ENCODE results near the gene OR4D1. TPM values are rescaled to one million over a fixed set of nuclear protein-coding genes. Genes with fewer than 3 reads are reported as not detected.
"Not testable (repeated sequence)": the region's sequence is repeated elsewhere in the genome, so short reads cannot be mapped to it uniquely, and the experiment has no call there.

Gene OR4D1
- total RNA-seq (2014; rRNA removed; shearing (Covaris generic)): not detected in 2 replicates

- DNase-seq (ENCODE audit: low read depth): no peak
Observed at GRCh38 chr17:58147930-58148434, at the start of gene OR4D1. Gene OR4D1, plus strand, starts transcription at chr17:58148384. Its CDS starts 6,770 bp downstream, at chr17:58155154.

- no peak for DNase-seq (ENCODE audit: low read depth)
Observed at GRCh38 chr17:58100506-58100905, 47.7 kb upstream of the OR4D1 start.

DNA sequence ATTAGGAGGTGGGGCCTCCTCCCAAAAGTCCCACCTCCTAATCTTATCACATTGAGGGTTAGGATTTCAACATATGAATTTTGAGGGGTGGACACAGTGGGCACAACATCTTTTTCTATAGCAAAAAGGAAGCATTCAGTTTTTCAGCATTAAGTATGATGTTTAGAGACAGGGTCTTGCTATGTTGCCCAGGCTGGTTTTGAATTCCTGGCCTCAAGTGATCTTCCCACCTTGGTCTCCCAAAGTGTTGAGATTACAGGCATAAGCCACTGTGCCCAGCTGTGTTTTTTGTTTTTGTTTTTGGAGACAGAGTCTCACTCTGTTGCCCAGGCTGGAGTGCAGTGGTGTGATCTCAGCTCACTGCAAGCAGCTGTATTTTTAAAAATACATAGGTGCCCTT lies 46.3 kb upstream of the OR4D1 start:
- not testable (repeated sequence) for DNase-seq (ENCODE audit: low read depth)

DNA sequence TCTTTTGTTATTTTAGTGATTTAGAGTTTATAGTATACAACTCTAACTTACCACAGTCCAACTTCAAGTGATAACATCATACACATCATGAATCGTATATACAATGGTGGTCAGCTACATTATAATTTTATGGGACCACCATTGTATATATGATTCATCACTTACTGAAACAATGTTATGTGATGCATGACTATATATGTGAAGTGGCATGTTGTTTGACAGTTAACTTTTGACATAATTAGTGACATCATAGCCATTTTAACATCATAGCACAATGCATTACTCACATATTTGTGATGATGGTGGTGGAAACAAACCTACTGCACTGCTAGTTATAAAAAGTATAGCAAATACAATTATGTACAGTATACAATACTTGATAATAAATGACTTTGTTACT lies 43.1 kb upstream of the OR4D1 start:
- no peak for DNase-seq (ENCODE audit: low read depth)

DNA sequence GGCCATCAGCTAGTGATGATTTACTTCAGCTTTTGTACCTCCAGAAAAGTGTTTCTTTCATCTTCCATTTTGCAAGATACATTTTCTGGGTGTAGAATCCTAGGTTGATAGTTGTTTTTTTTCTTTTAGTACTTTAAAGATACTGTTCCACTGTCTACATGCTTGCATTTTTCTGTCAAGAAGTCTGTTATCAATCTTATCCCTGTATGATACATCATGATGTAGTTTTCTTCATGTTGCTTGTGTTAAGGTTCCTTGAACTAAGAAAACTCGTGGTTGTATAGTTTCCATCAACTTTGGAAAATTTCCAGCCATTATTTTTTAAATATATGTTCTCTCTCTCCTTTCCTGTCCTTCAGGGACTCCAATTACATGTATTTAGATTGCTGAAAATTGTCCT lies 40.9 kb upstream of the OR4D1 start:
- no peak for DNase-seq (ENCODE audit: low read depth)

- no peak for DNase-seq (ENCODE audit: low read depth)
Observed at GRCh38 chr17:58109197-58109596, 39.0 kb upstream of the OR4D1 start.

DNA sequence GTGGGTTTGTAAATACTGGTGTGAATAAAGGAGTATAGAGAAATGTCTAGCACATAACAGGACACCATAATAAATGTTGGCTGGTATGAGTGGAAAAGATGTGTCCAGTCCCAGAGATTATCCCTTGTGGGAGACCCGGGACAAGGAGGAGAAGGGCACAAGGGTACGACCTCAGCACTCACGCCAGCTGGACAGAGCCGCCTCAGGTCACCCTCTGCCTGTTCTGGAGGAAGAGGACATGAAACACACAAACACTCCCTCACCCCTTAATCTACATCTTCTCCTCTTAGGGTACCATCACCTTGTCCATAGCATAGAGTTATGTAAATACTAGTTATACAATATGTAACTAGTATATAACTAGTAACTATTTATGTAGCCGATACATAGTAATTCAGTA lies 38.2 kb upstream of the OR4D1 start:
- no peak for DNase-seq (ENCODE audit: low read depth)

- DNase-seq (ENCODE audit: low read depth): no peak
Observed at GRCh38 chr17:58111676-58112075, 36.5 kb upstream of the OR4D1 start.

DNA sequence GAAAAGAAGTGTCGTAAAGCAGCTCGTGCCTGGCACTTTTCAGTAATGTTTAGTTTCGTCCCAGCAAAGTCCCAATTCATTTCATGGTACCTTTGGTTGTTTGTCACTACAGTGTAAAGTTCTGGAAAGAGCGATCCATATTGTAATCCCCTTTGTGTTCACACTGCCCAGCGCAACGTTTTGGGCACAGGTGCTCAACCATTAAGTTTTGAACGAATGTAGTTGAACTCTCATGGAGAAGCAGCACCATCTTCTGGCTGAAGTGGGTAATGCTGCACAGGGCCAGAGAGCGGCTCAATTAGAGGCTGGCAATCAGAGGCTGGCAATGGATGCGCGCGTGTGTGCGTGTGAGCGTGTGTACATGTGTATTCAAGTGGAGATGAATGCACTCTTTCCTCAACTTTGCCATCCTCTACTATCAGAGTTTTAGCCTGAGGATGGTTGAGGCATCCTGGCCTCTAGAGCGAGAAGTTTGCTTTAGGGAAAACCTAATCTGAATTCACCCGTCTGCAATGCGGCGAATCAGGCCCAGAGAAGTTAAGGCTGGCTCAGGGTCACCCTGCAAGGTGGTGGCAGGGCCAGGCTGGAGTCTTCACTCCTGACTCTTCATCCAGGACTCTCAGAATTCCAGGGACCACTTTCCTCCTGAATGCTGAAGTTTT lies 35.1 kb upstream of the OR4D1 start:
- peak; percentile 59 for DNase-seq (ENCODE audit: low read depth)

- no peak for DNase-seq (ENCODE audit: low read depth)
Observed at GRCh38 chr17:58113947-58114346, 34.2 kb upstream of the OR4D1 start.

- DNase-seq (ENCODE audit: low read depth): no peak
Observed at GRCh38 chr17:58117382-58117781, 30.8 kb upstream of the OR4D1 start.

GRCh38 chr17:58119491-58119890 lies 28.7 kb upstream of the OR4D1 start:
- no peak for DNase-seq (ENCODE audit: low read depth)

- peak; percentile 57 for DNase-seq (ENCODE audit: low read depth)
Observed at GRCh38 chr17:58120195-58120822, 27.9 kb upstream of the OR4D1 start.

GRCh38 chr17:58121925-58122324 lies 26.3 kb upstream of the OR4D1 start:
- peak; percentile 63 for DNase-seq (ENCODE audit: low read depth)

DNA sequence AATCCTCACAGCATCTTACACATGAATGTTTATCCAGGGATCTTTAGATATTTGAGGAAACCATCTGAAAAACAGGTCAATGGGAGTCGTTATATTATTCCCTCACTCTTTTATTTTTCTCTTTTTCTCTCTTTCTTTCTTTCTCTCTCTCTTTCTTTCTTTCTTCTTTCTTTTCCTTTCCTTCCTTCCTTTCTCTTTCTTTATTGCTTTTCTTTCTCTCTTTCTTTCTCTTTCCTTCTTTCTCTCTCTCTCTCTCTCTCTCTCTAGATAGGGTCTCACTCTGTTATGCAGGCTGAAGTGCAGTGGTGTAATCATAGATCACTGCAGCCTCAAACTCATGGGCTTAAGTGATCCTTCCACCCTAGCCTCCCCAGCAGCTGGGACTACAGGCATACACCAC lies 20.3 kb upstream of the OR4D1 start:
- DNase-seq (ENCODE audit: low read depth): no peak

GRCh38 chr17:58132697-58133096 lies 15.5 kb upstream of the OR4D1 start:
- DNase-seq (ENCODE audit: low read depth): not testable (repeated sequence)

- peak; percentile 6 for DNase-seq (ENCODE audit: low read depth)
Observed at GRCh38 chr17:58136669-58137279, 11.4 kb upstream of the OR4D1 start.

DNA sequence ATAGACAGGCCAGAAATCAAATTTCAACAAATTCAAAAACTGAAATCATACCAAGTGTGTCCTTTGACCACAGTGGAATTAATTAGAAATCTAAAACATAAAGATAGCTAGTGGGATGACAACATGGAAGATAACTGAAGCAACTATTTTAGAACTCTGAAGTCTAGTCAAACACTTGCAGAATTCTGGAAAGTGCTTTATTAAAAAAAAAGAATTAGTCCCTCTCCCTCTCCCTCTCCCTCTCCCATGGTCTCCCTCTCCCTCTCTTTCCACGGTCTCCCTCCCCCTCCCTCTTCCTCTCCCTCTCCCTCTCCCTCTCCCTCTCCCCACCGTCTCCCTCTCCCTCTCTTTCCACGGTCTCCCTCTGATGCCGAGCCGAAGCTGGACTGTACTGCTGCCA lies 6.7 kb upstream of the OR4D1 start:
- DNase-seq (ENCODE audit: low read depth): no peak

GRCh38 chr17:58143335-58143734 lies 4.8 kb upstream of the OR4D1 start:
- not testable (repeated sequence) for DNase-seq (ENCODE audit: low read depth)

GRCh38 chr17:58144801-58145200 lies 3.4 kb upstream of the OR4D1 start:
- DNase-seq (ENCODE audit: low read depth): no peak

GRCh38 chr17:58148609-58149008 lies 425 bp downstream of the OR4D1 start:
- no peak for DNase-seq (ENCODE audit: low read depth)

- DNase-seq (ENCODE audit: low read depth): no peak
Observed at GRCh38 chr17:58150394-58150793, 2.2 kb downstream of the OR4D1 start.

GRCh38 chr17:58153046-58153445 lies 4.9 kb downstream of the OR4D1 start:
- no peak for DNase-seq (ENCODE audit: low read depth)
